HepG2 (cell line): Measurements from ENCODE around the gene CLN6. TPM values are rescaled to one million over a fixed set of nuclear protein-coding genes. Genes with fewer than 3 reads are reported as not detected.

Experiments used
- CREM ChIP-seq, 2 experiments: sonication (generic) in 1 of 2; formaldehyde crosslinking in 1 of 2; IDR thresholded peaks; 2 replicates each; pipeline versions ENCODE4 v1.4.0 to v1.6.1; 2016 to 2020; ENCODE audit warnings: antibody characterized with exemption in 1 of 2, mild to moderate bottlenecking in 1 of 2, missing genetic modification reagents in 1 of 2
- RNF2 ChIP-seq: fragments of 450-650 bp; conservative IDR thresholded peaks from 2 replicates; pipeline ENCODE4 v1.6.1; 2016; ENCODE audit warnings: low read depth
- ZNF253 ChIP-seq: sonication (generic); formaldehyde crosslinking; IDR thresholded peaks from 2 replicates; pipeline ENCODE4 v1.8.0; 2022; ENCODE audit warnings: mild to moderate bottlenecking, missing genetic modification reagents, borderline replicate concordance
- ZNF616 ChIP-seq: sonication (generic); formaldehyde crosslinking; IDR thresholded peaks from 2 replicates; pipeline ENCODE4 v1.5.0; 2020; ENCODE audit warnings: low read depth, mild to moderate bottlenecking, missing genetic modification reagents
- polyA plus RNA-seq, 8 experiments: library from polyadenylated mRNA; depleted of rRNA in 3 of 8; stranded (reverse) in 7 of 8; unstranded in 1 of 8; fragments of >200 nt; fragmentation: Illumina TruSeq in 4 of 8; extraction: Trizol in 4 of 8; gene quantifications; 2 replicates each; pipeline versions ENCODE4 v1.2.1 to v1.2.3, GENCODE V29; 2011 to 2016; ENCODE audit warnings: low read depth in 4 of 8, missing spikeins in 1 of 8, mixed read lengths in 1 of 8; ENCODE audit not compliant: insufficient read depth in 1 of 8
- total RNA-seq, 5 experiments: library from RNA; depleted of rRNA; stranded (reverse); fragments of >200 nt; fragmentation: Illumina TruSeq; extraction: Trizol; gene quantifications; 2 replicates each; pipeline ENCODE4 v1.2.3, GENCODE V29; 2016; ENCODE audit warnings: low read depth in 1 of 5
- TF ChIP-seq, protein P1 (sequence below): sonication (generic); formaldehyde crosslinking; IDR thresholded peaks from one replicate; pipeline ENCODE4 v1.5.1; 2020; ENCODE audit warnings: mild to moderate bottlenecking, missing genetic modification reagents; ENCODE audit errors: not compliant biosample characterization
- TF ChIP-seq, protein P2 (sequence below), 2 experiments: fragments of 450-650 bp in 1 of 2; sonication (generic) in 1 of 2; formaldehyde crosslinking in 1 of 2; IDR thresholded peaks; 2 replicates each; pipeline versions ENCODE4 v1.6.1 to v1.8.0; 2016 to 2022; ENCODE audit warnings: antibody characterized with exemption in 1 of 2, mild to moderate bottlenecking in 1 of 2, missing genetic modification reagents in 1 of 2
- TF ChIP-seq, protein P3 (sequence below): sonication (generic); formaldehyde crosslinking; IDR thresholded peaks from 2 replicates; pipeline ENCODE4 v1.4.0; 2020; ENCODE audit warnings: mild to moderate bottlenecking, missing genetic modification reagents
- TF ChIP-seq, protein P4 (sequence below): sonication (generic); formaldehyde crosslinking; IDR thresholded peaks from 2 replicates; pipeline ENCODE4 v1.4.0; 2020; ENCODE audit warnings: mild to moderate bottlenecking, missing genetic modification reagents

Gene CLN6
- total and polyA plus RNA-seq, 2 of the 13 experiments (the other 11 are each of a cell fraction or from before 2014, with no cell fraction given) = 24.9 to 27.1 TPM

DNA sequence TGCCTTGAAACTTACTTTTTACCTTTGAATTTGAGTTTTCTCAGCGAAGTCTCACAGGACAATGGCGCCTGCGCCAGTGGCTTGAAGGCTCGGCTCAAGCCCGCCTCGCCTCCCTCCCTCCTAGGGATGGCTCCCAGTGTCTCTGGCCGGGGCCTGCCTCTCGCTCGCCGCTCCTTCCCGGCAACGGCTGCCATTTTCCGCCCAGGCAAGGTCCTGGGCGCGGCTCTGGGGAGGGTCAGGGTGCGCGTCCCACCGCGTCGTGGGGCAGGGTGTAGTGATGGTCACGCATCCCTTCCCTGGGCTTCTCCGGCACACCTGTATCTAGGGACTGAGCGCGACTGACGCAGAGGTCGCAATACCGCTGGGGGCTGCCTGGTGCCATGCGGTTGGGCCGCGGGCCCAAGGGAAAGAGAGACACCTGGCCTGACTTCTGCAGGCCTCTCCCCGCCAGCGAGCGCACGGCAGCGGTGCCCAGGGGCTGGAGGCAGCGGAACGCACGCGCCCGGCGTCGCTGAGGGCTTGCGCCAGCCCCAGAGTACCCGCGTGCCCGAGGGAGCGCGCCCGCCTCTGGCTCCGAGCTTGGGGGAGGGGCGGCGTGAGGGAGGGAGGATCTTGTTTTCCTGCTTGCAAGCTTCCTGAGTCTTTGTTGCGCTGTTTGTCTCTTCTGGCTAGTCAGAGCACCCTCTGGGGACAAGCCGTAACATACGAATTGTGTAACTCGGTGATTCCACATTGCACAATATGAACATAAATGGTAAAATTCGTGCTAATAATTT, 27.3 kb upstream of the CLN6 start (continued):
- TF ChIP-seq, protein P1, sequence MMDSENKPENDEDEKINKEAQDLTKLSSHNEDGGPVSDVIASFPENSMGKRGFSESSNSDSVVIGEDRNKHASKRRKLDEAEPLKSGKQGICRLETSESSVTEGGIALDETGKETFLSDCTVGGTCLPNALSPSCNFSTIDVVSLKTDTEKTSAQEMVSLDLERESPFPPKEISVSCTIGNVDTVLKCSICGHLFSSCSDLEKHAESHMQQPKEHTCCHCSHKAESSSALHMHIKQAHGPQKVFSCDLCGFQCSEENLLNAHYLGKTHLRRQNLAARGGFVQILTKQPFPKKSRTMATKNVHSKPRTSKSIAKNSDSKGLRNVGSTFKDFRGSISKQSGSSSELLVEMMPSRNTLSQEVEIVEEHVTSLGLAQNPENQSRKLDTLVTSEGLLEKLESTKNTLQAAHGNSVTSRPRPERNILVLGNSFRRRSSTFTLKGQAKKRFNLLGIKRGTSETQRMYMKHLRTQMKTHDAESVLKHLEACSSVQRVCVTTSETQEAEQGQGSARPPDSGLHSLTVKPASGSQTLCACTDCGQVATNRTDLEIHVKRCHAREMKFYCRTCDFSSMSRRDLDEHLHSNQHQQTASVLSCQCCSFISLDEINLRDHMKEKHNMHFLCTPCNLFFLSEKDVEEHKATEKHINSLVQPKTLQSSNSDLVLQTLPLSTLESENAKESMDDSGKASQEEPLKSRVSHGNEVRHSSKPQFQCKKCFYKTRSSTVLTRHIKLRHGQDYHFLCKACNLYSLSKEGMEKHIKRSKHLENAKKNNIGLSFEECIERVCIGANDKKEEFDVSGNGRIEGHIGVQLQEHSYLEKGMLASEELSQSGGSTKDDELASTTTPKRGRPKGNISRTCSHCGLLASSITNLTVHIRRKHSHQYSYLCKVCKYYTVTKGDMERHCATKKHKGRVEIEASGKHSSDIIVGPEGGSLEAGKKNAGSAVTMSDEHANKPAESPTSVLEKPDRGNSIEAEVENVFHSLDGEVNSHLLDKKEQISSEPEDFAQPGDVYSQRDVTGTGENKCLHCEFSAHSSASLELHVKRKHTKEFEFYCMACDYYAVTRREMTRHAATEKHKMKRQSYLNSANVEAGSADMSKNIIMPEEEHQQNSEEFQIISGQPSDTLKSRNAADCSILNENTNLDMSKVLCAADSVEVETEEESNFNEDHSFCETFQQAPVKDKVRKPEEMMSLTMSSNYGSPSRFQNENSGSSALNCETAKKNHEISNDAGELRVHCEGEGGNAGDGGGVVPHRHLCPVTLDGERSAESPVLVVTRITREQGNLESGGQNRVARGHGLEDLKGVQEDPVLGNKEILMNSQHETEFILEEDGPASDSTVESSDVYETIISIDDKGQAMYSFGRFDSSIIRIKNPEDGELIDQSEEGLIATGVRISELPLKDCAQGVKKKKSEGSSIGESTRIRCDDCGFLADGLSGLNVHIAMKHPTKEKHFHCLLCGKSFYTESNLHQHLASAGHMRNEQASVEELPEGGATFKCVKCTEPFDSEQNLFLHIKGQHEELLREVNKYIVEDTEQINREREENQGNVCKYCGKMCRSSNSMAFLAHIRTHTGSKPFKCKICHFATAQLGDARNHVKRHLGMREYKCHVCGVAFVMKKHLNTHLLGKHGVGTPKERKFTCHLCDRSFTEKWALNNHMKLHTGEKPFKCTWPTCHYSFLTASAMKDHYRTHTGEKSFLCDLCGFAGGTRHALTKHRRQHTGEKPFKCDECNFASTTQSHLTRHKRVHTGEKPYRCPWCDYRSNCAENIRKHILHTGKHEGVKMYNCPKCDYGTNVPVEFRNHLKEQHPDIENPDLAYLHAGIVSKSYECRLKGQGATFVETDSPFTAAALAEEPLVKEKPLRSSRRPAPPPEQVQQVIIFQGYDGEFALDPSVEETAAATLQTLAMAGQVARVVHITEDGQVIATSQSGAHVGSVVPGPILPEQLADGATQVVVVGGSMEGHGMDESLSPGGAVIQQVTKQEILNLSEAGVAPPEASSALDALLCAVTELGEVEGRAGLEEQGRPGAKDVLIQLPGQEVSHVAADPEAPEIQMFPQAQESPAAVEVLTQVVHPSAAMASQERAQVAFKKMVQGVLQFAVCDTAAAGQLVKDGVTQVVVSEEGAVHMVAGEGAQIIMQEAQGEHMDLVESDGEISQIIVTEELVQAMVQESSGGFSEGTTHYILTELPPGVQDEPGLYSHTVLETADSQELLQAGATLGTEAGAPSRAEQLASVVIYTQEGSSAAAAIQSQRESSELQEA (CRISPR knock-in tag) = peak; percentile 50
- TF ChIP-seq, protein P2, sequence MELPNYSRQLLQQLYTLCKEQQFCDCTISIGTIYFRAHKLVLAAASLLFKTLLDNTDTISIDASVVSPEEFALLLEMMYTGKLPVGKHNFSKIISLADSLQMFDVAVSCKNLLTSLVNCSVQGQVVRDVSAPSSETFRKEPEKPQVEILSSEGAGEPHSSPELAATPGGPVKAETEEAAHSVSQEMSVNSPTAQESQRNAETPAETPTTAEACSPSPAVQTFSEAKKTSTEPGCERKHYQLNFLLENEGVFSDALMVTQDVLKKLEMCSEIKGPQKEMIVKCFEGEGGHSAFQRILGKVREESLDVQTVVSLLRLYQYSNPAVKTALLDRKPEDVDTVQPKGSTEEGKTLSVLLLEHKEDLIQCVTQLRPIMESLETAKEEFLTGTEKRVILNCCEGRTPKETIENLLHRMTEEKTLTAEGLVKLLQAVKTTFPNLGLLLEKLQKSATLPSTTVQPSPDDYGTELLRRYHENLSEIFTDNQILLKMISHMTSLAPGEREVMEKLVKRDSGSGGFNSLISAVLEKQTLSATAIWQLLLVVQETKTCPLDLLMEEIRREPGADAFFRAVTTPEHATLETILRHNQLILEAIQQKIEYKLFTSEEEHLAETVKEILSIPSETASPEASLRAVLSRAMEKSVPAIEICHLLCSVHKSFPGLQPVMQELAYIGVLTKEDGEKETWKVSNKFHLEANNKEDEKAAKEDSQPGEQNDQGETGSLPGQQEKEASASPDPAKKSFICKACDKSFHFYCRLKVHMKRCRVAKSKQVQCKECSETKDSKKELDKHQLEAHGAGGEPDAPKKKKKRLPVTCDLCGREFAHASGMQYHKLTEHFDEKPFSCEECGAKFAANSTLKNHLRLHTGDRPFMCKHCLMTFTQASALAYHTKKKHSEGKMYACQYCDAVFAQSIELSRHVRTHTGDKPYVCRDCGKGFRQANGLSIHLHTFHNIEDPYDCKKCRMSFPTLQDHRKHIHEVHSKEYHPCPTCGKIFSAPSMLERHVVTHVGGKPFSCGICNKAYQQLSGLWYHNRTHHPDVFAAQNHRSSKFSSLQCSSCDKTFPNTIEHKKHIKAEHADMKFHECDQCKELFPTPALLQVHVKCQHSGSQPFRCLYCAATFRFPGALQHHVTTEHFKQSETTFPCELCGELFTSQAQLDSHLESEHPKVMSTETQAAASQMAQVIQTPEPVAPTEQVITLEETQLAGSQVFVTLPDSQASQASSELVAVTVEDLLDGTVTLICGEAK (IDR thresholded peaks at IDR 0.05) = no peak
- TF ChIP-seq, protein P2 (CRISPR knock-in tag; IDR thresholded peaks at IDR 0.05) = peak; percentile 67; the same call in 1 of the 2 replicates
- TF ChIP-seq RNF2 (no peak), CREM (IDR thresholded peaks at IDR 0.05) (no peak), CREM (CRISPR knock-in tag; IDR thresholded peaks at IDR 0.05) (no peak), ZNF253 (CRISPR knock-in tag) (no peak), ZNF616 (CRISPR knock-in tag) (0 out of 2 replicates have a peak, but pooled peaks have one; percentile 52)
- TF ChIP-seq, protein P3, sequence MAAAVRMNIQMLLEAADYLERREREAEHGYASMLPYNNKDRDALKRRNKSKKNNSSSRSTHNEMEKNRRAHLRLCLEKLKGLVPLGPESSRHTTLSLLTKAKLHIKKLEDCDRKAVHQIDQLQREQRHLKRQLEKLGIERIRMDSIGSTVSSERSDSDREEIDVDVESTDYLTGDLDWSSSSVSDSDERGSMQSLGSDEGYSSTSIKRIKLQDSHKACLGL (CRISPR knock-in tag) = no peak
- TF ChIP-seq, protein P4, sequence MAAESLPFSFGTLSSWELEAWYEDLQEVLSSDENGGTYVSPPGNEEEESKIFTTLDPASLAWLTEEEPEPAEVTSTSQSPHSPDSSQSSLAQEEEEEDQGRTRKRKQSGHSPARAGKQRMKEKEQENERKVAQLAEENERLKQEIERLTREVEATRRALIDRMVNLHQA (CRISPR knock-in tag) = no peak
